K562 (cell line): ENCODE measurements around the gene EBF4. TPM values are rescaled to one million over a fixed set of nuclear protein-coding genes. Genes with fewer than 3 reads are reported as not detected.

Experiments
- ATAC-seq: fragments of 200-7000 bp; cut with Tn5 transposase; 3 replicates; pipeline ENCODE4 v1.9.1; 2020; ENCODE audit warnings: moderate library complexity
- BruUV-seq: library from RNA; stranded (reverse); fragments of 400-500 nt; replicated peaks from 2 replicates; lab custom pipeline; 2021; lab: Mats Ljungman, UMichigan
- CTCF ChIA-PET: fragments of 300-600 bp; formaldehyde crosslinking; extraction: SDS; loops from one replicate; lab custom pipeline; 2021; ENCODE audit warnings: low intra/inter-chr PET ratio; lab: Yijun Ruan, JAX
- POLR2A ChIA-PET: fragments of 300-600, 350-650 bp; sonication (Branson Sonifier 250); formaldehyde crosslinking; extraction: SDS; loops from one replicate; lab custom pipeline; 2021; ENCODE audit warnings: antibody characterized with exemption, inconsistent platforms; lab: Yijun Ruan, JAX
- DNase-seq, 4 experiments: peaks; one replicate each; pipeline versions ENCODE4 v3.0.0 to v3.0.0-alpha.2; 2011 to 2018; ENCODE audit warnings: low spot score in 3 of 4, mixed read lengths in 3 of 4; ENCODE audit errors: extremely low read depth in 1 of 4
- FAIRE-seq: peaks from 2 replicates; lab custom pipeline; 2011; peaks lifted over from hg19 to GRCh38; lab: Jason Lieb, UNC
- H2AFZ ChIP-seq: 2 replicates; pipeline ENCODE4 v1.6.0; 2011; ENCODE audit warnings: low read depth, low read length, control low read depth, inconsistent platforms
- H3K27ac ChIP-seq: fragments of 200-600 bp; 3 replicates; pipeline ENCODE4 v1.8.0; 2011; ENCODE audit warnings: low read depth, mild to moderate bottlenecking, control low read depth, inconsistent platforms, low read length, moderate library complexity, mixed read lengths; ENCODE audit errors: extremely low read depth
- H3K27me3 ChIP-seq, 2 experiments: fragments of 300-600 bp in 1 of 2; 2 replicates in 1 of 2; 3 replicates in 1 of 2; pipeline versions ENCODE4 v1.6.0 to v1.8.0; 2011; ENCODE audit warnings: inconsistent platforms in 2 of 2, low read length in 2 of 2, mild to moderate bottlenecking in 1 of 2, mixed read lengths in 1 of 2, moderate library complexity in 1 of 2; ENCODE audit not compliant: control insufficient read depth in 2 of 2, insufficient read depth in 2 of 2
- H3K36me3 ChIP-seq: fragments of 300-600 bp; 3 replicates; pipeline ENCODE4 v1.8.0; 2011; ENCODE audit warnings: mild to moderate bottlenecking, low read length, inconsistent platforms; ENCODE audit not compliant: control insufficient read depth, insufficient read depth
- H3K4me1 ChIP-seq, 2 experiments: fragments of 200-600 bp in 1 of 2; replicated peaks in 1 of 2; 2 replicates in 1 of 2; 3 replicates in 1 of 2; pipeline versions ENCODE4 v1.5.1 to v1.8.0; 2011; ENCODE audit warnings: inconsistent platforms in 2 of 2, low read length in 2 of 2, mild to moderate bottlenecking in 1 of 2, mixed read lengths in 1 of 2, moderate library complexity in 1 of 2; ENCODE audit not compliant: control insufficient read depth in 2 of 2, insufficient read depth in 2 of 2
- H3K4me2 ChIP-seq: 2 replicates; pipeline ENCODE4 v1.6.1; 2011; ENCODE audit warnings: low read length, control low read depth, inconsistent platforms, mixed read lengths; ENCODE audit not compliant: insufficient read depth
- H3K4me3 ChIP-seq: fragments of 200-600 bp; sonication (generic), shearing (Covaris generic); 2 replicates; pipeline ENCODE4 v1.5.1; 2016; ENCODE audit warnings: control low read depth, inconsistent platforms
- H3K79me2 ChIP-seq: fragments of 200-600 bp; 3 replicates; pipeline ENCODE4 v1.8.0; 2011; ENCODE audit warnings: low read length, inconsistent platforms; ENCODE audit not compliant: control insufficient read depth, insufficient read depth
- H3K9ac ChIP-seq, 2 experiments: 2 replicates each; pipeline versions ENCODE4 v1.6.0 to v1.6.1; 2011; ENCODE audit warnings: low read depth in 2 of 2, low read length in 2 of 2, control low read depth in 1 of 2, inconsistent platforms in 1 of 2, mild to moderate bottlenecking in 1 of 2, mixed read lengths in 1 of 2; ENCODE audit not compliant: insufficient read depth in 1 of 2
- H3K9me1 ChIP-seq: one replicate; pipeline ENCODE4 v1.6.0; 2011; ENCODE audit warnings: inconsistent platforms, mild to moderate bottlenecking, low read length, moderate library complexity; ENCODE audit not compliant: control insufficient read depth, insufficient read depth
- H3K9me3 ChIP-seq: replicated peaks from 2 replicates; pipeline ENCODE4 v1.5.1; 2011; ENCODE audit warnings: low read depth, low read length, inconsistent platforms; ENCODE audit not compliant: control insufficient read depth, insufficient read depth
- H4K20me1 ChIP-seq: replicated peaks from 2 replicates; pipeline ENCODE4 v1.6.1; 2011; ENCODE audit warnings: low read length, inconsistent platforms, mixed read lengths; ENCODE audit not compliant: control insufficient read depth, insufficient read depth
- ASH1L ChIP-seq: fragments of 450-650 bp; IDR thresholded peaks from 2 replicates; pipeline ENCODE4 v1.6.1; 2018; ENCODE audit warnings: borderline replicate concordance, mild to moderate bottlenecking, low read depth; ENCODE audit not compliant: partially characterized antibody
- CSDE1 ChIP-seq, 2 experiments: fragments of 450-650 bp; IDR thresholded peaks; 2 replicates each; pipeline ENCODE4 v1.6.1; 2016; ENCODE audit warnings: mild to moderate bottlenecking in 1 of 2
- DLX4 ChIP-seq: fragments of 250-450 bp; sonication (Bioruptor Pico); IDR thresholded peaks from 2 replicates; pipeline ENCODE4 v1.6.1; 2021; ENCODE audit warnings: mild to moderate bottlenecking
- HDAC2 ChIP-seq: fragments of 450-650 bp; IDR thresholded peaks from 2 replicates; pipeline ENCODE4 v1.6.1; 2016; ENCODE audit warnings: mild to moderate bottlenecking
- KLF10 ChIP-seq: fragments of 250-450 bp; sonication (Bioruptor Pico); IDR thresholded peaks from 2 replicates; pipeline ENCODE4 v1.6.1; 2021; ENCODE audit warnings: matching md5 sums
- MAFG ChIP-seq: fragments of 450-650 bp; conservative IDR thresholded peaks from 2 replicates; pipeline ENCODE4 v1.6.1; 2016; ENCODE audit warnings: missing genetic modification characterization, missing compliant biosample characterization
- NR2C2 ChIP-seq, 2 experiments: fragments of 200-800 bp in 1 of 2; sonication (Bioruptor generic) in 1 of 2; sonication (generic) in 1 of 2; formaldehyde crosslinking in 1 of 2; IDR thresholded peaks; 2 replicates each; pipeline versions ENCODE4 v1.6.1 to v1.8.0; 2016 to 2022; ENCODE audit warnings: mild to moderate bottlenecking in 1 of 2, missing compliant biosample characterization in 1 of 2, missing genetic modification characterization in 1 of 2, missing genetic modification reagents in 1 of 2
- TCFL5 ChIP-seq: fragments of 250-450 bp; sonication (Bioruptor Pico); conservative IDR thresholded peaks from 2 replicates; pipeline ENCODE4 v1.6.1; 2021; ENCODE audit warnings: mild to moderate bottlenecking, moderate library complexity, matching md5 sums
- WGBS: fragments of 100-300 bp; shearing (Covaris generic); methylation state at CpG from one replicate; pipeline ENCODE4 v1.1.6; 2016; ENCODE audit warnings: low coverage, mixed read lengths; ENCODE audit not compliant: insufficient coverage; ENCODE audit errors: missing lambda C conversion rate; 5-methylcytosine and 5-hydroxymethylcytosine counted together
- in situ Hi-C: fragments of 300-500 bp; cut with MboI; formaldehyde crosslinking; loops from 4 replicates; pipeline ENCODE4 v1.15.0; 2018; ENCODE audit warnings: inconsistent platforms, mixed read lengths
- intact Hi-C: fragments of 100-400 bp; cut with micrococcal nuclease; formaldehyde crosslinking; loops from 2 replicates; pipeline ENCODE4 v1.14.2; 2022
- polyA plus RNA-seq, 8 experiments: library from polyadenylated mRNA; depleted of rRNA in 4 of 8; stranded (reverse) in 5 of 8; unstranded in 3 of 8; fragments of >200 nt; fragmentation: Nextera tagmentation in 2 of 8; fragmentation: Illumina TruSeq in 1 of 8; extraction: Ambion mirVana in 2 of 8; extraction: Trizol in 1 of 8; gene quantifications; 2 replicates each; pipeline versions ENCODE4 v1.2.1 to v1.2.3, GENCODE V29; 2011 to 2014; ENCODE audit warnings: inconsistent platforms in 1 of 8, missing spikeins in 1 of 8
- total RNA-seq, 7 experiments: library from RNA; depleted of rRNA in 6 of 7; stranded (reverse); fragments of >200 nt in 6 of 7; fragmentation: Illumina TruSeq in 2 of 7; extraction: Trizol in 2 of 7; gene quantifications; 2 replicates each; pipeline versions ENCODE4 v1.2.1 to v1.2.3, GENCODE V29; 2011 to 2021; ENCODE audit warnings: low replicate concordance in 1 of 7
- TF ChIP-seq, protein P1 (sequence below): fragments of 250-450 bp; sonication (Bioruptor Pico); IDR thresholded peaks from 2 replicates; pipeline ENCODE4 v1.5.0; 2021
- TF ChIP-seq, protein P2 (sequence below), 2 experiments: fragments of 450-650 bp in 1 of 2; sonication (generic) in 1 of 2; formaldehyde crosslinking in 1 of 2; IDR thresholded peaks in 1 of 2; conservative IDR thresholded peaks in 1 of 2; 2 replicates each; pipeline versions ENCODE4 v1.6.1 to v1.8.1; 2016 to 2023; ENCODE audit warnings: mild to moderate bottlenecking in 2 of 2, moderate library complexity in 2 of 2, inconsistent platforms in 1 of 2, missing genetic modification reagents in 1 of 2
- TF ChIP-seq, protein P3 (sequence below): sonication (generic); formaldehyde crosslinking; IDR thresholded peaks from 2 replicates; pipeline ENCODE4 v1.8.0; 2023; ENCODE audit warnings: mild to moderate bottlenecking, missing genetic modification reagents
- TF ChIP-seq, protein P4 (sequence below): fragments of 250-450 bp; sonication (Bioruptor Pico); IDR thresholded peaks from 2 replicates; pipeline ENCODE4 v1.4.0; 2020; ENCODE audit warnings: mild to moderate bottlenecking
- TF ChIP-seq, protein P5 (sequence below): fragments of 250-450 bp; sonication (Bioruptor Pico); IDR thresholded peaks from 2 replicates; pipeline ENCODE4 v1.5.0; 2021

EBF4 gene
- total and polyA plus RNA-seq, 9 of the 15 experiments (the other 6 are each of a cell fraction or from before 2014, with no cell fraction given) = 0.09 TPM; not detected in 8

DNA sequence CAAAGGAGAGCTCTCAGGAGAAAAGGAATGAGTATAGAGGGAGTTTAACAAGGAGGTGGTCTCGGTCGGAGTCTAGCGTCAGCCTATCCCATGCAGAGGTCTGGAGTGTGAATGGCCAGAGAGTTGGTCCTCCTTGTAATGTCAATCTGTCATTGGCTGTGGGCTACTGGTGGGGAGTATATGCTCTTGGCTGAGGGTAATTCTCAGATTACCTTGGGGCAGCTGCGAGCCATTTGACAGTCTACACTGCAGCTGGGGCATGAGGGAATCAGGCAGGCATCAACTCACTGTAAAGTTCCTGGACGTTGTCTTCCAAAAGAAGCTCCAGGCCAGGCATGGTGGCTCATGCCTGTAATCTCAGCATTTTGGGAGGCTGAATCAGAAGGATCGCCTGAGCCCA, 48.1 kb downstream of the EBF4 start:
- ChIA-PET POLR2A (no interaction called here), CTCF (no interaction called here)
- no peaks in the 10 kb centered on the region for H3K4me1 ChIP-seq
- no peak overlapping the region for H3K4me3 ChIP-seq
- no peak overlapping the region for H3K27ac ChIP-seq
- FAIRE-seq = no peak
- DNase-seq = no peak
- H3K79me2 ChIP-seq = no peaks in the 10 kb centered on the region
- H3K9me3 ChIP-seq = no peaks in the 10 kb centered on the region
- 0% methylated on average over 6 of the region's 6 CpGs for WGBS
- no peak overlapping the region for H2AFZ ChIP-seq
- in situ Hi-C loops = no loop called here
- H4K20me1 ChIP-seq = no peaks in the 10 kb centered on the region
- H3K4me2 ChIP-seq = no peak overlapping the region
- H3K36me3 ChIP-seq = no peaks in the 10 kb centered on the region
- no peak for ATAC-seq
- intact Hi-C loops = no loop called here
- H3K9ac ChIP-seq = no peak overlapping the region
- BruUV-seq = no TSS peak
- H3K27me3 ChIP-seq = peaks cover 6 to 47% of the 10 kb centered on the region in 2 experiments
- H3K9me1 ChIP-seq = no peaks in the 10 kb centered on the region
- TF ChIP-seq, protein P1, sequence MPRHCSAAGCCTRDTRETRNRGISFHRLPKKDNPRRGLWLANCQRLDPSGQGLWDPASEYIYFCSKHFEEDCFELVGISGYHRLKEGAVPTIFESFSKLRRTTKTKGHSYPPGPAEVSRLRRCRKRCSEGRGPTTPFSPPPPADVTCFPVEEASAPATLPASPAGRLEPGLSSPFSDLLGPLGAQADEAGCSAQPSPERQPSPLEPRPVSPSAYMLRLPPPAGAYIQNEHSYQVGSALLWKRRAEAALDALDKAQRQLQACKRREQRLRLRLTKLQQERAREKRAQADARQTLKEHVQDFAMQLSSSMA (CRISPR knock-in tag) = no peak
- TF ChIP-seq, protein P2, sequence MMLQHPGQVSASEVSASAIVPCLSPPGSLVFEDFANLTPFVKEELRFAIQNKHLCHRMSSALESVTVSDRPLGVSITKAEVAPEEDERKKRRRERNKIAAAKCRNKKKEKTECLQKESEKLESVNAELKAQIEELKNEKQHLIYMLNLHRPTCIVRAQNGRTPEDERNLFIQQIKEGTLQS (IDR thresholded peaks at IDR 0.05) = no peak
- TF ChIP-seq, protein P2 (CRISPR knock-in tag; conservative IDR thresholded peaks at IDR 0.05) = no peak
- TF ChIP-seq NR2C2 (CRISPR knock-in tag; IDR thresholded peaks at IDR 0.05) (no peak), NR2C2 (tag; IDR thresholded peaks at IDR 0.05) (no peak), CSDE1 (IDR thresholded peaks at IDR 0.05) (no peak), MAFG (tag) (no peak), ASH1L (no peak), KLF10 (CRISPR knock-in tag) (no peak), TCFL5 (CRISPR knock-in tag) (no peak), DLX4 (CRISPR knock-in tag) (no peak), HDAC2 (no peak)
- TF ChIP-seq, protein P3, sequence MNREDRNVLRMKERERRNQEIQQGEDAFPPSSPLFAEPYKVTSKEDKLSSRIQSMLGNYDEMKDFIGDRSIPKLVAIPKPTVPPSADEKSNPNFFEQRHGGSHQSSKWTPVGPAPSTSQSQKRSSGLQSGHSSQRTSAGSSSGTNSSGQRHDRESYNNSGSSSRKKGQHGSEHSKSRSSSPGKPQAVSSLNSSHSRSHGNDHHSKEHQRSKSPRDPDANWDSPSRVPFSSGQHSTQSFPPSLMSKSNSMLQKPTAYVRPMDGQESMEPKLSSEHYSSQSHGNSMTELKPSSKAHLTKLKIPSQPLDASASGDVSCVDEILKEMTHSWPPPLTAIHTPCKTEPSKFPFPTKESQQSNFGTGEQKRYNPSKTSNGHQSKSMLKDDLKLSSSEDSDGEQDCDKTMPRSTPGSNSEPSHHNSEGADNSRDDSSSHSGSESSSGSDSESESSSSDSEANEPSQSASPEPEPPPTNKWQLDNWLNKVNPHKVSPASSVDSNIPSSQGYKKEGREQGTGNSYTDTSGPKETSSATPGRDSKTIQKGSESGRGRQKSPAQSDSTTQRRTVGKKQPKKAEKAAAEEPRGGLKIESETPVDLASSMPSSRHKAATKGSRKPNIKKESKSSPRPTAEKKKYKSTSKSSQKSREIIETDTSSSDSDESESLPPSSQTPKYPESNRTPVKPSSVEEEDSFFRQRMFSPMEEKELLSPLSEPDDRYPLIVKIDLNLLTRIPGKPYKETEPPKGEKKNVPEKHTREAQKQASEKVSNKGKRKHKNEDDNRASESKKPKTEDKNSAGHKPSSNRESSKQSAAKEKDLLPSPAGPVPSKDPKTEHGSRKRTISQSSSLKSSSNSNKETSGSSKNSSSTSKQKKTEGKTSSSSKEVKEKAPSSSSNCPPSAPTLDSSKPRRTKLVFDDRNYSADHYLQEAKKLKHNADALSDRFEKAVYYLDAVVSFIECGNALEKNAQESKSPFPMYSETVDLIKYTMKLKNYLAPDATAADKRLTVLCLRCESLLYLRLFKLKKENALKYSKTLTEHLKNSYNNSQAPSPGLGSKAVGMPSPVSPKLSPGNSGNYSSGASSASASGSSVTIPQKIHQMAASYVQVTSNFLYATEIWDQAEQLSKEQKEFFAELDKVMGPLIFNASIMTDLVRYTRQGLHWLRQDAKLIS (CRISPR knock-in tag) = no peak
- TF ChIP-seq, protein P4, sequence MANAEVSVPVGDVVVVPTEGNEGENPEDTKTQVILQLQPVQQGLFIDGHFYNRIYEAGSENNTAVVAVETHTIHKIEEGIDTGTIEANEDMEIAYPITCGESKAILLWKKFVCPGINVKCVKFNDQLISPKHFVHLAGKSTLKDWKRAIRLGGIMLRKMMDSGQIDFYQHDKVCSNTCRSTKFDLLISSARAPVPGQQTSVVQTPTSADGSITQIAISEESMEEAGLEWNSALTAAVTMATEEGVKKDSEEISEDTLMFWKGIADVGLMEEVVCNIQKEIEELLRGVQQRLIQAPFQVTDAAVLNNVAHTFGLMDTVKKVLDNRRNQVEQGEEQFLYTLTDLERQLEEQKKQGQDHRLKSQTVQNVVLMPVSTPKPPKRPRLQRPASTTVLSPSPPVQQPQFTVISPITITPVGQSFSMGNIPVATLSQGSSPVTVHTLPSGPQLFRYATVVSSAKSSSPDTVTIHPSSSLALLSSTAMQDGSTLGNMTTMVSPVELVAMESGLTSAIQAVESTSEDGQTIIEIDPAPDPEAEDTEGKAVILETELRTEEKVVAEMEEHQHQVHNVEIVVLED = no peak
- TF ChIP-seq, protein P5, sequence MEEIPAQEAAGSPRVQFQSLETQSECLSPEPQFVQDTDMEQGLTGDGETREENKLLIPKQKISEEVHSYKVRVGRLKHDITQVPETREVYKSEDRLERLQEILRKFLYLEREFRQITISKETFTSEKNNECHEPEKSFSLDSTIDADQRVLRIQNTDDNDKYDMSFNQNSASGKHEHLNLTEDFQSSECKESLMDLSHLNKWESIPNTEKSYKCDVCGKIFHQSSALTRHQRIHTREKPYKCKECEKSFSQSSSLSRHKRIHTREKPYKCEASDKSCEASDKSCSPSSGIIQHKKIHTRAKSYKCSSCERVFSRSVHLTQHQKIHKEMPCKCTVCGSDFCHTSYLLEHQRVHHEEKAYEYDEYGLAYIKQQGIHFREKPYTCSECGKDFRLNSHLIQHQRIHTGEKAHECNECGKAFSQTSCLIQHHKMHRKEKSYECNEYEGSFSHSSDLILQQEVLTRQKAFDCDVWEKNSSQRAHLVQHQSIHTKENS (CRISPR knock-in tag) = no peak
